HG02610 (cell line): ENCODE results near the gene MCM9.
A peak's percentile ranks its signal among the peaks of the same experiment; 100 is the strongest.
"Not testable (repeated sequence)": the region's sequence is repeated elsewhere in the genome, so short reads cannot be mapped to it uniquely, and the experiment has no call there.

Experiments
- ATAC-seq: cut with Tn5 transposase; IDR thresholded peaks from one replicate; pipeline ENCODE4 v1.9.1; 2021; ENCODE audit warnings: mild to moderate bottlenecking, moderate library complexity; ENCODE audit not compliant: unreplicated experiment

MCM9 gene

GRCh38 chr6:118869350-118869749 is 65.6 kb downstream of the MCM9 start:
- ATAC-seq: no peak

GRCh38 chr6:118868901-118869300 is 66.1 kb downstream of the MCM9 start:
- ATAC-seq: not testable (repeated sequence)

GRCh38 chr6:118867181-118867580 is 67.8 kb downstream of the MCM9 start:
- no peak for ATAC-seq

GRCh38 chr6:118865100-118865391 is 69.9 kb downstream of the MCM9 start:
- peak; percentile 16 for ATAC-seq

GRCh38 chr6:118864341-118865099 is 70.4 kb downstream of the MCM9 start:
- peak; percentile 43 for ATAC-seq

- ATAC-seq: no peak
Measured at GRCh38 chr6:118862443-118862842, 72.5 kb downstream of the MCM9 start.

- no peak for ATAC-seq
Measured at GRCh38 chr6:118860880-118861279, 74.1 kb downstream of the MCM9 start.

- ATAC-seq: no peak
Measured at GRCh38 chr6:118860363-118860762, 74.6 kb downstream of the MCM9 start.

GRCh38 chr6:118859517-118860064 is 75.4 kb downstream of the MCM9 start:
- peak; percentile 69 for ATAC-seq

- no peak for ATAC-seq
Measured at GRCh38 chr6:118856301-118856700, 78.7 kb downstream of the MCM9 start.

GRCh38 chr6:118853408-118853807 is 81.6 kb downstream of the MCM9 start:
- no peak for ATAC-seq

- ATAC-seq: peak; percentile 72
Measured at GRCh38 chr6:118844915-118845314, 90.0 kb downstream of the MCM9 start.

- peak; percentile 92 for ATAC-seq
Measured at GRCh38 chr6:118843685-118844390, 91.1 kb downstream of the MCM9 start.

GRCh38 chr6:118830691-118831090 is 104.3 kb downstream of the MCM9 start:
- no peak for ATAC-seq

GRCh38 chr6:118829817-118830478 is 105.0 kb downstream of the MCM9 start:
- no peak for ATAC-seq

GRCh38 chr6:118826096-118826495 is 108.9 kb downstream of the MCM9 start:
- no peak for ATAC-seq

- ATAC-seq: no peak
Measured at GRCh38 chr6:118825661-118826060, 109.3 kb downstream of the MCM9 start.

- no peak for ATAC-seq
Measured at GRCh38 chr6:118815495-118815894, 119.5 kb downstream of the MCM9 start.

GRCh38 chr6:118813775-118814174 is 121.2 kb downstream of the MCM9 start:
- ATAC-seq: no peak

- no peak for ATAC-seq
Measured at GRCh38 chr6:118812970-118813369, 122.0 kb downstream of the MCM9 start.

- ATAC-seq: peak; percentile 80
Measured at GRCh38 chr6:118810420-118811027, 124.4 kb downstream of the MCM9 start.
